ENCODE data around the gene NRG2.

DNA sequence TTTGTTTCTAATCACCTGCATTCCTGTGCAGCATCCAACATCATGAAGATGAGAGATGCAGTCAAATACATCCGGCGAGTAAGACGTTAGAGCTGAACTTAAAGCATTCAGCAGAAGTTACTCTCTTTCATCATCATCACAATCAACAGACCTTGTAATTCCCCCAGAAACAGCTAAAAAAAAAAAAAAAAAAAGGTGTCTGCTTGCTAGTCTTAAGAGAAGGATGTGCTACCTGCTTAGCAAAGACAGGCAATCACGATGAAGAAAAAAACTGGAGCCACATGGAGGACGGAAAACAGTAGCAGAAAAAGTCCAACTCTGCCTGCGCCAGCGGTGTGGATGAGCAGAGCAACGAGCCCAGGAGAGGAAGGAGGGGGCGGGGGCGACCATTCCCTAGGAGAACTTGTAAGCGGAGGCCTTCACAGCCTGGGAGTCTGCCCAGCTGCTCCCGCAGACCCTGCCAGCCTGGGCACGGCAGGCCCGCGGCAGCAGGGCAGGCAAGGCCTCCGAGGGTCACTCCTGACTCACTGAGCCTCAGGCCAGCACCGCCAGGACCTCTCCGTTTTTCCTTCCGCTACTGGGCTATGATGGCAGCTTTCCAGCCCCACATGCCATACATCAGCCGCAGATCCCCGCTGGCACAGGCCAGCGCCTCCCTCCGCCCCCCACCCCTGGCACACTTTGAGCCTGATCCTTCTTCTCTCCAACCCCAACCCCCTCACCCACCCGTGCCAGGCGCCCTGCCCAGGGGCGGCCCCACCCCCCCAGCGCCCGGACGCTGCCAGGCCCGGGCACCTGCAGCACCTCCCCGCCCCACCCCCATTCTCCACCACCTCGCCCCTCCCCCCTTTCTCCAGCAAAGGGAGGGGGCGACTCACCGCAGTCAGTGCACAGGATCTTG is 1.4 kb downstream of the NRG2 start:
- no peak for TF ChIP-seq POLR2A (IDR thresholded peaks at IDR 0.05; ENCODE audit: low read depth, low read length)
- TF ChIP-seq NFE2L2 (IDR thresholded peaks at IDR 0.05; ENCODE audit: low read depth, low read length), result no peak
- TF ChIP-seq, protein P1, sequence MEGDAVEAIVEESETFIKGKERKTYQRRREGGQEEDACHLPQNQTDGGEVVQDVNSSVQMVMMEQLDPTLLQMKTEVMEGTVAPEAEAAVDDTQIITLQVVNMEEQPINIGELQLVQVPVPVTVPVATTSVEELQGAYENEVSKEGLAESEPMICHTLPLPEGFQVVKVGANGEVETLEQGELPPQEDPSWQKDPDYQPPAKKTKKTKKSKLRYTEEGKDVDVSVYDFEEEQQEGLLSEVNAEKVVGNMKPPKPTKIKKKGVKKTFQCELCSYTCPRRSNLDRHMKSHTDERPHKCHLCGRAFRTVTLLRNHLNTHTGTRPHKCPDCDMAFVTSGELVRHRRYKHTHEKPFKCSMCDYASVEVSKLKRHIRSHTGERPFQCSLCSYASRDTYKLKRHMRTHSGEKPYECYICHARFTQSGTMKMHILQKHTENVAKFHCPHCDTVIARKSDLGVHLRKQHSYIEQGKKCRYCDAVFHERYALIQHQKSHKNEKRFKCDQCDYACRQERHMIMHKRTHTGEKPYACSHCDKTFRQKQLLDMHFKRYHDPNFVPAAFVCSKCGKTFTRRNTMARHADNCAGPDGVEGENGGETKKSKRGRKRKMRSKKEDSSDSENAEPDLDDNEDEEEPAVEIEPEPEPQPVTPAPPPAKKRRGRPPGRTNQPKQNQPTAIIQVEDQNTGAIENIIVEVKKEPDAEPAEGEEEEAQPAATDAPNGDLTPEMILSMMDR (conservative IDR thresholded peaks at IDR 0.05; ENCODE audit: low read depth, low read length), result no peak
- TF ChIP-seq CEBPB (IDR thresholded peaks at IDR 0.05; ENCODE audit: low read depth, low read length), result no peak
- TF ChIP-seq, protein P2, sequence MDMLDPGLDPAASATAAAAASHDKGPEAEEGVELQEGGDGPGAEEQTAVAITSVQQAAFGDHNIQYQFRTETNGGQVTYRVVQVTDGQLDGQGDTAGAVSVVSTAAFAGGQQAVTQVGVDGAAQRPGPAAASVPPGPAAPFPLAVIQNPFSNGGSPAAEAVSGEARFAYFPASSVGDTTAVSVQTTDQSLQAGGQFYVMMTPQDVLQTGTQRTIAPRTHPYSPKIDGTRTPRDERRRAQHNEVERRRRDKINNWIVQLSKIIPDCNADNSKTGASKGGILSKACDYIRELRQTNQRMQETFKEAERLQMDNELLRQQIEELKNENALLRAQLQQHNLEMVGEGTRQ (IDR thresholded peaks at IDR 0.05; ENCODE audit: low read depth, low read length), result no peak
- no peak for TF ChIP-seq RAD21 (IDR thresholded peaks at IDR 0.05; ENCODE audit: low read length)

All from IMR-90 (cell line).